Subcutaneous adipose tissue (tissue), 4 donors: ENCODE measurements around the gene MYO3B. TPM values are rescaled to one million over a fixed set of nuclear protein-coding genes. Genes with fewer than 3 reads are reported as not detected.

Source experiments
- total RNA-seq, 4 donors: library from RNA; depleted of rRNA; stranded (reverse); fragments of >200 nt; gene quantifications; one replicate each; pipeline ENCODE4 v1.1.0, GENCODE V29; 2016
- TF ChIP-seq, protein P1 (sequence below): fragments of 450-650 bp; IDR thresholded peaks from one replicate; pipeline ENCODE4 v1.5.1; 2016; ENCODE audit warnings: low read depth, mild to moderate bottlenecking, control low read depth, antibody characterized with exemption, moderate library complexity

Gene MYO3B
- total RNA-seq, 4 donors from 2014 or later, result 0.17 TPM; not detected in 3

DNA sequence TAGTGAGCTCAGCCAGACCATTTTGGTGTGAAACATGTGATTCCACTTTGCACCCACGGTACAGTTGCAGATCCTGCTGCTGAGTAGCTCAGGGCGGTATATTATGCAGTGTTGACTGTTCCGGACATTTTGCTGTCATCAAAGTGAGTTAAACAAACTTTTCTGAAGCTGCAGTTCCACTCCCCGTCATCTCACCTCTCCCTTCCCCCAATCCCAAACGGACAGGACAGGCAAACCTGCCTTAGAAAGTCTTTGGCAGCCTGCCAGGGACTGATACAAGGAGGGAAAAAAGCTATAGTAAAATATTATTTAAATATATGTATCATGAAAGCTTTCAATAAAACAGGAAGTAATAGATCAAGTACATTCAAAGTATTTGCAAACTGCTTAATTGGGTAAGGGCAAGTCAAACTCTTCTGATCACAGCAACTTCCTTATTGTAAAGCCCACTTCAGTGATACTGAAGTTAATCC is 501.7 kb downstream of the MYO3B start:
- TF ChIP-seq, protein P1, sequence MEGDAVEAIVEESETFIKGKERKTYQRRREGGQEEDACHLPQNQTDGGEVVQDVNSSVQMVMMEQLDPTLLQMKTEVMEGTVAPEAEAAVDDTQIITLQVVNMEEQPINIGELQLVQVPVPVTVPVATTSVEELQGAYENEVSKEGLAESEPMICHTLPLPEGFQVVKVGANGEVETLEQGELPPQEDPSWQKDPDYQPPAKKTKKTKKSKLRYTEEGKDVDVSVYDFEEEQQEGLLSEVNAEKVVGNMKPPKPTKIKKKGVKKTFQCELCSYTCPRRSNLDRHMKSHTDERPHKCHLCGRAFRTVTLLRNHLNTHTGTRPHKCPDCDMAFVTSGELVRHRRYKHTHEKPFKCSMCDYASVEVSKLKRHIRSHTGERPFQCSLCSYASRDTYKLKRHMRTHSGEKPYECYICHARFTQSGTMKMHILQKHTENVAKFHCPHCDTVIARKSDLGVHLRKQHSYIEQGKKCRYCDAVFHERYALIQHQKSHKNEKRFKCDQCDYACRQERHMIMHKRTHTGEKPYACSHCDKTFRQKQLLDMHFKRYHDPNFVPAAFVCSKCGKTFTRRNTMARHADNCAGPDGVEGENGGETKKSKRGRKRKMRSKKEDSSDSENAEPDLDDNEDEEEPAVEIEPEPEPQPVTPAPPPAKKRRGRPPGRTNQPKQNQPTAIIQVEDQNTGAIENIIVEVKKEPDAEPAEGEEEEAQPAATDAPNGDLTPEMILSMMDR, result no peak

DNA sequence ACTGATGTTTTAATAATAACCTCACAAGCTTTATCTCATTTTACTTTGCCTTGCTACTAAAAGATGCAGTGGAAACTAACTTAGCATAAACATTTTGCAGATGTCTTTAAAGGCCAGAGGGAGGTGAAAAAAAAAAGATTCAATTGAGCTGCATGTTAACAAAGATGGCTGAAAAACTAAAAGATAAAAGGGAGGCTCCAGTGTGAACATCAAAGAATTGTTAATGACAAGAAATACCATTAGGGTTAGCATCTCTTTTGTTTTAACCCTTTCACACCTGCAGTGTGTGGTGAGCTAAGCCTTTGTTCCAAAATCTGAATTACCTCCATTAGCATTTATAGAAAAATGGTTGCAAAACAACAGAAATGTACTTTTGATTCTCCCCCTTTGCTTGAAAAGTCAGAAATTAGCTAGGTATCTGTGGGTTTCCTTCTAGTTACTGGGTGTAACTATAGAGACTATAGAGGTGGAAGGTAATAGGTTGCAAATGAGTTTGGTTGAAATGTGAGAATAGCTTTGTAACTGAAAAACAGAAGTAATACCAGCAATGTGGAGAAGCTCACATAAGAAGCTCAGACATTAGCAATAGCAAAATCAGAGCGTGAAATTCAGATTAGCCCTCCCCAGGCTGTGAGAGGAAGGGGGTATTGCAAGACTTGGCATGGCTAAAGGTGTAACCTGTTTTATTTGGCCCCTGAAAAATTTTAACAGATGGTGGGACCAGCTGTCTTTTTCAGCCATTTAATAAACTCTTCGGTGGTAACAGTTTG is 502.4 kb downstream of the MYO3B start:
- TF ChIP-seq, protein P1, result no peak

DNA sequence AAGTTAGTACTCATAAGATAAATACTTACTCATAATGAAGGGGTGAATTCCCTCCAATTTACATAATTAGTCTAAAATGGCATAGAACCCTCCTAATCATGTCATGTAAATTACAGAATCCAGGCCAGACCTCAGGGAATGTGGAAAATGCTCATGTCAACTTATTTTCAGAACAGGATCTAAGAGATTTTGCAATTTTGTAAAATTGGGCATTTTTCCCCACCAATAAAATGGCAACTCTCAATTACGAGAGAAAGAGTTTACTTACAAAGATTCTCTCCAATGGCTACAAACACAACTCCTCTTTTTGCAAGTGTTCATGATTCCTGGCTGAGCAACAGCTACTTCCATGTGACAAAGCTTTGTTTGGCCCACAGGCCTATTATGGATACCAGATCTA is 503.4 kb downstream of the MYO3B start:
- TF ChIP-seq, protein P1, result no peak

DNA sequence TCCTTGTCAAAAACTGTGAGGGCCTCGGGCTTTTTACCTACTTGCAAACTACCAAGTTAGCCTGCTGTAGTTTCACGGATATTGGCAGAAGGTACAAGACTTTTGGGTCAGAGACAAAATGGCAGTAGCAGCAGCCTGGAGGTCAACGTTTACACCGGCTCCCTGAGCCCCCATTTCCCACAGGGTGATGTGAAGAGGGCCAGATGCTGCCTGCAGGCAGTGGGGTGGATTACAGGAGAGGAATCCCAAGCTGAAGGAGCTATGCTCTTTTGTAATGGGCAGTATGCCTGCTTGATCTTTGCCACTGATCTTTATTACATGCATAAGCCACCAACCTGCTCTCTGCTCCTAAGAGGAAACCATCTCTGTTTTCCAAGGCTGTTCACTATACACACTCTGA is 507.6 kb downstream of the MYO3B start:
- TF ChIP-seq, protein P1, result no peak

DNA sequence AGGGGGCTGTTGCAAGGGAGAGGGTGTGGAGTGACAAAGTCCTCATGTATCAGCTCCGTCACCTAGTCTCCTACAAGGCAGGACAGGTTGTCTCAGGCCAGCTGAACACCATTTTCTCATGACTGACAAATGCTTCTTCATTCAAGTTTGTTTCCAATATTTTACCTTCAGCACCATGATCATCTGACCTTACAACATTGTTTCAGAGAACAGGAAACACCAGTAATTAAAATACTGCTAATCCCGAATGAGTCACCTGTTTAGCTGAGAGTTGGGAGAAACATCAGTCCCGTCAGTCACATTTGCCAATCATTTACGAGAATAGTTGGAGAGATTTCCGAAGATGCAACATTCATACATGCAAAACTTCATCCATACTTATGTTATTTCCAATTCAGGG is 511.5 kb downstream of the MYO3B start:
- TF ChIP-seq, protein P1, result no peak

DNA sequence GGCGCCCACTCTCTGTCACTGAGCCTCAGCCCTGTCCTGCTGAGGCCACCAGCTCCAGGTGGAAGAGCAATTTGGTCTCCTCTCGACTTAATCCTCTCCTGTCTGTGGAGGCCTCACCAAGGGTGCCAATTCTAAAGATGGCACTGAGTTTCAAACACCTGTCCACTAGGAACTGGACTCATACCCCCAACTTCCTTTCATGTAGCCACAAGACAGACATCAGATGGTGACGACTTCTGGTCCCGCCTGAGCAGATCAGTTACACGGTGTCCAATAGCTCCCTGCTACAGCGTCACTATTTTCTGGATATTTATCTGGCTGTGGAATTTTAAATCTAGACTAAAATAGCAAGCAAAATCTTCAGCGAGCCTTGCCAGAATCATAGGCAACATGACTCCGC is 512.7 kb downstream of the MYO3B start:
- TF ChIP-seq, protein P1, result no peak

DNA sequence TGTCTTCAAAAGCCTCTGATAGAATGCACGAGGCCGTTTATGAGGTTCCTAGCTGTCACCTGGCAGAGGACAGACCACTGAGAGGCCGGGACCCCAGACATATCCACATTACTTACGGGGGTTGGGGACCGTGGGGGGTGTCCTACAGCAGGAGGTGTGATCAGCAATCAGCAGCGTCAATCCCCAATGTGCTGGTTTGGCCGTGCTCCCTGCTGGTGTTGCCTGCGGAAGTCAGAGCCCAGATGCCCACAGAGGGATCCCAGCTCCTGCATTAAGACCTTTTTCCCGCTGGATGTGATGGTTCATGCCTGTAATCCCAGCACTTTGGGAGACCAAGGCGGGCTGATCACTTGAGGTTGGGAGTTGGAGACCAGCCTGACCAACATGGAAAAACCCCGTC is 516.4 kb downstream of the MYO3B start:
- TF ChIP-seq, protein P1, result no peak
